GM10266 (cell line): ENCODE data around the gene PTPRE.

Experiments used
- DNase-seq: peaks from one replicate; pipeline ENCODE4 v3.0.0; 2012; ENCODE audit errors: extremely low spot score
- CTCF ChIP-seq: IDR thresholded peaks from 2 replicates; pipeline ENCODE4 v1.5.1; 2012; ENCODE audit warnings: mild to moderate bottlenecking, low read depth; ENCODE audit not compliant: control insufficient read depth, insufficient read depth; ENCODE audit errors: missing control alignments

The PTPRE gene

DNA sequence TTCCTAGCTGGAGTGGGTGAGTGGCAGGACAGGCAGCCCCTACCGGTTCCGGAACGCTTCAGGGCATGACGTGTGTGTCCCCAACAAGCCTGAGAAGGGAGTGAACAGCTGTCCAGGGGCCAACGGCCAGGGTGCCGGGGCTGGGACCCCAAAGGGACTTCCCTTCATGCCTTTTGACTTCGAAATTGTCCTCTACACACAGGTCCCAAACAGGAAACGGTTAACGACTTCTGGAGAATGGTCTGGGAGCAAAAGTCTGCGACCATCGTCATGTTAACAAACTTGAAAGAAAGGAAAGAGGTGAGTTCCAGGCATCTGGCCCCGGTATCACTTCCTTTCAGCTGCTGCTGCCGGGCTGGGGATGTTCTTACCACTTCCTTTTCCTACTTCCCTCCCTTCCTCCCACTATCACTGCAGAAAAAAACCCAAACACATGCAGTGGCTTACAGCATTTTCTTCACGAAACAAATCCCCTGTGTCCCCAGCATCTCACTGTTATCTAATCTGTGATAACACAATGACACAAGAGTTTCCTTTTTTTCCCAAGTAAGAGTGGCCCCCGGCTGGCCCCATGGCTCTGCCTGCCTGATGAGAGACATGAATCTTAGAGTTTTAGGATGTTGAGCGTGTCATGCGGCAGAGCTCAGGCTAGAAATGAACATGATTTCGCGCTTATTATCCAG, 156.1 kb downstream of the PTPRE start:
- DNase-seq: no peak
- TF ChIP-seq CTCF: no peak

DNA sequence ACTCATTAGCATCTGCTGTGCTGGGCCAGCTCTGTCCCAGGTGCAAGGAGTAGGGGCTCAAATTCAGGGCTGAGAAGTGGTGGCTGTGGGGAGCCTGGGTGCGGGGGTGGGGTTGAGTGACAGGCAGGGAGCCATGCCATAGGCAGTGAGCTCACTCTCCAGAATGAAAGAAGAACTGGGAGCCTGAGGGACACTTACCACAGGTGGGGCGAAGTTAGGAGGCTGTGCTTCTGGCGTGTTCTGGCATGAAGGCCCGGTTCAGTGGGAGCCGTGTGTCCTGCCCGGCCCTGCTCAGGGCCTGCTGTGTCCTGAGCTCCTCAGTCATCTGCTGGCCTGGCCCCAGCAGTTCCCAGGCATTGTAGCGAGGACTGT, 156.8 kb downstream of the PTPRE start:
- no peak for TF ChIP-seq CTCF
- peak; percentile 36 for DNase-seq

DNA sequence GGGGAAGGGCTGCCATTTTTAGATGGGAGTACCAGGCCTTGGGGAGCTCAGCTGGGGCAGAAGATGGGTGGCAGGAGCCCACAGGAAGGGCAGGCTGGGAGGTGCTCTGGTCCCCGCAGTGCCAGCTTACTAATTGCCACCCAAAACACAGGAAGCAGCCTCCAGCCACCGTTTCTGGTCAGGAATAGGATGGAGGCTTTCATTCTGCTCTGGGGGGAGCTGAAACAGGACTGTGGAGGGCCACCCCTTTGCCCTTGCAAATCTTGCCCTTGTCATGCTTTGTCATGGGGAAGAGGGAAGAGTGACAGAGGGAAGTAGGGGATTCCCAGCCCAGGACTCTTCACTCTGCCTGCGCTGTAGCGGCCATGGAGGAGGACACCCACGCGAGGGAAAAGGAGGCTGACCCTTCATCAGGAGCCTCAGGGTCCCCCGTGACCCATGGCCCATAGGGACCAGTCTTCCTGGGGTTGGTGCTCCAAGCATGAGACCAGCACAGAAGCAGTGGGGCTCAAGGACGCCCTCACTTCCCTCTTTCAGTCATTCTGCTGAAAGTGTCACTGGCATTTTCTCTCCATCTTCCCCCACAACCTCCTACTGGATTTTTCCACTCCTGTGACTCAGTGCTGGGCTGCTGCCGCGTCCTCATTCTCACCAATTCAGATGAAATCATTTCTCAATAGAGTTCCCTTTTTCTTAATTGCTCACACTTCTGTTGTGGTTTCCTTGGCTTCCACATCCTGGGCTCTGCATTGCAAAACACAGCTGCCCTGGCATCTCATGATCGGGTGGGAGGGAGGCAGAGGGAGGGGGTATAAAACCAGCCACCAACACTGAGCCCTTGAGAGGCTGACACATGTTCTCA, 157.4 kb downstream of the PTPRE start:
- DNase-seq: peak; percentile 29
- TF ChIP-seq CTCF: no peak

GRCh38 chr10:128064970-128065580, 158.2 kb downstream of the PTPRE start:
- TF ChIP-seq CTCF: no peak
- no peak for DNase-seq

DNA sequence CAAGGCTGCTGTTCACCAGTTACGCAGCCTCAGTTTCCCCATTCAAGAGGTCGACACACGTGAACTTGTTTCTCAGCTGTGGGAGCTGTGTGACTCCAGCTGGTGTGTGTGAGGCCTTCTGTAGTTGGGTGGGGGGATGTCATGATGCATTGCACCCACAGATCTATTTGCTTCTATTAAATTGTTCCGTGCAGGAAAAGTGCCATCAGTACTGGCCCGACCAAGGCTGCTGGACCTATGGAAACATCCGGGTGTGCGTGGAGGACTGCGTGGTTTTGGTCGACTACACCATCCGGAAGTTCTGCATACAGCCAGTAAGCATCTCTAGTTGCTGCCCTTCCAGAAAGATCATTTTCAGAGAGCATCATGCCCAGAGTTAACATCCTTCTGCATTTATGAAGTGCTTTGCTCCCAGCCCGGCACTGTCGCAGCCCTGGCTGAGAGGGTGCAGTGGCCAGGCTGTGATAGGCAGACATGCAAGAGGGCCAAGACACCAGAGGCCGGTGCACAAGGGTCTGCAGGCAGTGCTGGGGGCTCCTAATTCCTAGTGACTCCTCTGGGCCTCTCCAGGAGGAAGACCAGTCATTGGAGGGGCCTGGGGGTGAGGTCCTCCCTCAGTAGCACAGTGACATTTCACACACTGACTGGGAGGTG, 159.1 kb downstream of the PTPRE start:
- no peak for DNase-seq
- no peak for TF ChIP-seq CTCF

DNA sequence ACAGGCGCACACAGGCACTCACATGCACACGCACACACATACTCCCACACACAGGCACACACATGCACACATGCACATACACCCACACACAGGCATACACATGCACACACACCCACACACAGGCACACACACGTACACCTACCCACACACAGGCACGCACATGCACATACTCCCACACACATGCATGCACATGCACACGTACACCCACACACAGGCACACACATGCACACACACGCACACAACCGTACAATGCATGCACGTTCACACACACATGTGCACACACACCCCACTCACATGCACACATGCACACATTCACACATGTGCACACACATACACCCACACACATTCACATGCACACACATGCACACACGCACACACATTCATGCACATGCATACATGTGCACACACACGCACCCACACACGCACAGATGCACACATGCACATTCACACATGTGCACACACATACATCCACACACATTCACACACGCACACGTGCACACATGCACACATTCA, 160.0 kb downstream of the PTPRE start:
- no peak for DNase-seq
- no peak for TF ChIP-seq CTCF
